CD4-positive, alpha-beta T cell treated with Interleukin-2 at 100 ng/mL for 4 hours (primary cell): ENCODE measurements around the gene TIMP2.
"Not testable (repeated sequence)": the region's sequence is repeated elsewhere in the genome, so short reads cannot be mapped to it uniquely, and the experiment has no call there.

Source experiments
- DNase-seq: peaks from one replicate; pipeline ENCODE4 v3.0.0-alpha.2; 2020; ENCODE audit warnings: low spot score

TIMP2 gene

DNA sequence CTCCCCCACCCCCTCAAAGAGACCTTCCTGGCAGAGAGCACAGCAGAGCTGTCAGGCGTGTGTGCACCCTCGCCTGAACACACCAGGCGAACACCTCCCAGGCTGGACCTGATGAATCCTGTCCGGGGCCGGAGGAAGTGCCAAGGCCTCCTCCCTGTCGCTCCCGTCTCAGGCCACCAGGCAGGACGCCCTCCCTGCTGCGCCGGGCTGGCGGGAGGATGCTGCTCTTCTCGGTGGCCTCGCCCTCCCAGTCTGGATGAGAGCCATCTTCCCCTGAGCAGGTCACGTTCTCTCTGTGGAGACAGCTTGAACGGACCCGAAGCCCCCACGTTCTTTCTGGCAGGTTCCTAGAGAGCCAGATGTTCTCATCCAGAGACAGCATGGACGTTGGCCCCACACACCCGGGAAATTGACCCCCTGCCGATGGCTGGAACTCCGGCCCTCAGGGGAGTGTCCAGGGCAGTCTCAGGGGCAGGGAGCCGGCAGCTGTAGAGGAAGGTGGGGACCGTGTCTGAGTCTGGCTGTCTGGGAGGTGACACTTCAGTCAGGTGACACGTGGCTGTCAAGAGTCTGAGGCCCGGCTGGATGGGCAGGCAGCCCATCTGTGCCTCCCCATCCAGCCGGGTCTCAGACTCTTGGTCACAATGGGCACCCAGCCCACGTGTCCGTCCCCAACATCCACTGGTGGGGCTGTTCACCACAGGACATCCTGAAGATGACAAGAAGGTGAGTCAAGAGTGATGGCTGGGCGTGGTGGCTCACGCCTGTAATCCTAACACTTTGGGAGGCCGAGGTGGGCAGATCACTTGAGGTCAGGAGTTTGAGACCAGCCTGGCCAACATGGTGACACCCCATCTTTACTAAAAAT, 5.0 kb upstream of the TIMP2 start:
- no peak for DNase-seq

DNA sequence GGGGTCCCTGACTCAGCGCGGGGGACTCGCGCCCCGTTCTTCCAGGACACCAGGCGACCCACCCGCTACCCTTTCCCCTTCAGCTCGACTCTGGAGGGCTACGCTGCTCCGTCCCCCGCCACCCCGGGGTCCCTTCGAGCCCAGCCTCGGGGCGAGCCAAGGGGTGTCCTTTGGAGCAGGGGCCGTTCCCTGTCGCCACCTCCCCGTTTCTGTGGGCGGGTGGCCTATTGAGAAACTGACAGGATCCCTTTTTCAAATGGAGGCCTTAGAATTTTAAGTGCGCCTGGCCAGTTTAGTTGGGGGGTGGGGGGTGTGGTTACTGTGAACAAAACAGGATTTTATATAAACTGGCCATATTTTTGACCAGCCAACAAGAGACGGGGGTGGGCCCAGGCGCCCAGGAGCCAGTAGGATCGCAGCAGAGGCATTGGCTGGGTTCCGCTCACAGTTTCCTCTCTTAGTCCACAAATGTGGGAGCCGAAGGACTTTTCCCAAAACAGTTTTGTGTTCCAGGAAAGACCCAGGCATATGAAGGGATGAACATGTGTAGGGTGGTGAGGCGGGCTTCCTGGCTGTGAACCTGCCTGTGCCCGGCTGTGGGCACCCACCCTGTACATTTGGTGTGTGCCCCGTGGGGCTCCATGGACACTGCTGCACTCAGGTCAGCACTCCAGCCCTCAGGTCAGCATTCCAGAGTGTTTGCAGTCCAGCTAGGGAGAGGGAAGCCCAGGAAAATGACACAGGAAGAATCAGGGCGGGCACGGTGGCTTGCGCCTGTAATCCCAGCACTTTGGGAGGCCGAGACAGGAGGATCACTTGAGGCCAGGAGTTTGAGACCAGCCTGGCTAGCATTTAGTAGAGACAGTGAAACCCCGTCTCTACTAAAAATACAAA, 722 bp upstream of the TIMP2 start:
- DNase-seq, result no peak

- DNase-seq, result no peak
Measured at GRCh38 chr17:78924481-78925151, 571 bp downstream of the TIMP2 start.

GRCh38 chr17:78923660-78924453, 1.3 kb downstream of the TIMP2 start:
- DNase-seq, result peak; percentile 39

DNA sequence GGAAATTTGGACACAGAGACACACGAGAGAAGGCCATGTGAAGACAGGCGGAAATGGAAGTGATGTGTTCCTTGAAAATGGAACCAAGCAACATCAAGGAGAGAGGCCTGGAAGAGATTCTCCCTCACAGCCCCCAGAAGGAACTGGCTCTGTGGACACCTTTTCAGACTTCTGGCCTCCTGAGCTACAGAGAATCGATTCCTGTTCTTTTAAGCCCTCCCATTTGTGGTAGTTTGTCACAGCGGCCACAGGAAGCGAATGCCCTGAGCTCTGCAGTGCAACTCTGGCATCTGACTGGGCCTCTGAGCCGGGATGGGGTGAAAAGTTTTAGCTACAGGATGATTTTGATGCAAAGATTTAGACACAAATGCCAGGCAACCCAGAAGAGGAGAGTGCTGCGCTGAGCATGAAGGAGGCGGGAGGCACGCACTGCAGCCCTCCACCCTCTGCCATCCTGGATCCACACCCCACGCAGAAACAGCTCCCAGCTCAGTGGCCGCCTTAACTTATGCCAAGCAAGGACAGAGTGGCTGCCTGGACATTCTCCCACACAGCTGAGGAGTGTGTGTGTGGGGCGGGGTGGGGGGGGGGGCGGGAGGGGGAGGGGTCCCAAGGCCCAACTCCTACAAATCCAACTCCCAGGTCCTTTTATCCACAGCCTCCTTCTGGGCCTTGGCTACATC, 2.2 kb downstream of the TIMP2 start:
- no peak for DNase-seq

DNA sequence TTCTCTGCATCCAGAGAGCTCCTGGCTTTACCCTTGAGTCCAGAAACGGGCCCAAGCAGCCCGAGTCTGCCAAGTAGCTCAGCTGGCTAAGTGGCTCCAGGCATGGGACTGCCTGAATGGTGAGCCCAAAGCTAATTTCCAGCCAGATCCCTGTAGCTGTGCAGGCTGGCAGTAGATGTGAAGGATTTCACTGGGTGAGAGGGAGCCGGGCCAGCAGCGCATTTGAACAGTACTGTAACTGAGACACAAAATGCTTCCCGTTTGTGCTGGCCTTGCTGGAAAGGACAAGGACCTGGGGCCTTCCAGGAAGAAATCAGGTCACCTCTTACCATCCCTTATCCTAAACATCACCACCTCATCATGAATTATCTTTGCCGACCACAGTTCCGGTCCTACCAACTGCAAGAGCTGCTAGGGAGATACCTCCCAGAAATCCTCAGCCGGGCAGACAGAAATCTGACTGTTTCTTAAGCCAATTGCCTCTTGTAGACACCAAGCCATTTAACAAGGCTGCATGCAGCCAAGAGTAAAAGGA, 3.7 kb downstream of the TIMP2 start:
- no peak for DNase-seq

DNA sequence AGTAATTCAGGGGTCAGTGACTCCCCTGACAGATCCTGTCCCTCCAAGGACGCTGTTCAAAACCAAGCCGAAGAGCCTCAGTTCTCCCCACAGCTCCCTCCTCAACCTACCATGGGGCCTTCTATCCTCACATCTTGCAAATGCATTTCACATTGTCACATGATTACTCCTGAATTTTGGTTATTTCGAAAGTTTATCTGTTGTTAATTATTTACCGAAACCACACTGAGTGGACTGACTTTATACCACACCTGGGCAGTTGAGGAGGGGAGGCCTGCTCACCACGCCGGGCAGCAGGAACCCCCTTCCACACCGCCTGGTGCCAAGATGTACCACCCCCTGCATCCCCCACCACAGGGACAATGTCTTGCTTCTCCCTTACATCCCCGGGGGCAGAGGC, 4.7 kb downstream of the TIMP2 start:
- no peak for DNase-seq

DNA sequence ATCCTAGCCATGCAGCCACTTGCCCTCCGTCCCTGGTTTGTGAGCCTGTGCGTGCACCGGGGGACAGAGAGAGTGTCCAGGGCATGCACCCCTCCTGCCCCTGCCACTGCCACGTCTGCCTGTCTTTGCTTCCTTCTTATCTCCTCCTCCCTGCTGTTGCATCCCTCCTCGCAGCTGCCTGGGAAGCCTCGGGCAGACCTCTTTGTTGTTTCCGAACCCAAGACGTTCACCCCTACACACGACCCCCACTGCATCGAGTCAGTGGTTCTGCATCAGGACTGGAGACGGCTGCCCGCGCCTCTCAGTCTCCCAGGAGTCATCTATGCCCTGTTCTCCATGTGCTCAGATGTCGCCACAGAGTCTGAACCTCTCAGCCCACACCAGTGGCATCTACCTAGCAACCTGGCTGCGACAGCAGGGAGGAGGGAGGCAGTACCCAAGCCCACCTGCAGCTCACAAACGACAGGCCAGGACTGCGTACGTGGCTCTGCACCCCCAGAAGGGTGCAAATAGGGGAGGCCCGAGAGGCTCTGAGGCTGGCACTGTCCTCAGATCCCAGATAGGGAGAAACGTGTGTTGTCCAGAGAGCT, 5.2 kb downstream of the TIMP2 start:
- DNase-seq, result no peak

GRCh38 chr17:78918979-78919378, 6.2 kb downstream of the TIMP2 start:
- DNase-seq, result no peak

DNA sequence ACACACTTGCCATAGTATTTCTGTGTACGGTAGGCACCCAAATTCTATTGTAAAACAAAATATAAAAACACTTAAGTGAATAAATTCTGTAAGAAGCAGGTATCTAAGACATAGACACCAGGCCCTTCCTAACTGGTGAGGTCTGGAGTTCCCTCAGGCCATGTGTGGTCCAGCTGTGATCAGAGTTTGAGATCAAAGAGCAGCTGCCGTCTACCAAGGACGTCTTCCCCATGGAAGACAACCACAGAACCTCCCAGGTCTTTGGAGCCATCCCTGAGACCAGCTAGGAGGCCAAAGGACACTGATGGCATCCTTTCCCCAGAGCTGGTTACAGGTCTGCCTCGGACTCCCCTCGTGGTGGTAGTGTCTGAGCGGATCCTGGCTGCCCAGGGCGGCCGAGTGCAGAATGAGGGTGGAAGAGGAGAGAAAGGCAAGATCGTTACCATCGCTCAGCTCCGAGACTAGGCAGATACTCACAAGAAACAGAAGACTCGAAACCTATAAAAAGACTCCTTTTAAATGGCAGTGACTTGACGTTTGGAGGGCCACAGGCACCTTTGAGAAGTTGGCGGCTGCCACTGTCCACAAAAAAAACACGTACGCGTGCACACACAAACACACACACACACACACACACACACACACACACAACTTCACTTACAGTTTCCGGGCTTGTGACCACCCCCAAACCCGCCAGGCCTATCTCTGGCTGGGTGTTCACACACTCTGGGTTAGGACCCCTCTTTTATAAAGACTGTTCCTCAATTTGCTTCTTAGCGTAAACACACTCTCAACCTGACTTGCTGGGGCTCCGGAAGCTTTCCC, 7.5 kb downstream of the TIMP2 start:
- no peak for DNase-seq

GRCh38 chr17:78915872-78916632, 9.1 kb downstream of the TIMP2 start:
- no peak for DNase-seq

DNA sequence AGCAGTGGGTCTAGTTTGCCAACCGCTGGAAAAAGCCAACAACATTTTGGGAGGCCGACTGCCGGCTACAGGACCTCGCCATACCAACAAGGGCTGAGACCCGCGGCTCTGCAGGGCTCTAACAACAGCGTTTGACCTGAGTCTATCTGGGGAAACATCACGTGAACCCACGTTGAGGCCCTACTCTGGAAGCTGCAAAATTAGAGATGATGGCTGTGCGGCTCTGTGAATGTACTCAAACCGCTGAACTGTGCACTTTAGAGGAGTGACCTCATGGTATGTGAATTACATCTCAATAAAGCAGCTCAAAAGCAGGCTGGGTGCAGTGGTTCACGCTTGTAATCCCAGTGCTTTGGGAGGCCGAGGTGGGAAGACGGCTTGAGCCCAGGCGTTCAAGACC, 12.1 kb downstream of the TIMP2 start:
- no peak for DNase-seq

DNA sequence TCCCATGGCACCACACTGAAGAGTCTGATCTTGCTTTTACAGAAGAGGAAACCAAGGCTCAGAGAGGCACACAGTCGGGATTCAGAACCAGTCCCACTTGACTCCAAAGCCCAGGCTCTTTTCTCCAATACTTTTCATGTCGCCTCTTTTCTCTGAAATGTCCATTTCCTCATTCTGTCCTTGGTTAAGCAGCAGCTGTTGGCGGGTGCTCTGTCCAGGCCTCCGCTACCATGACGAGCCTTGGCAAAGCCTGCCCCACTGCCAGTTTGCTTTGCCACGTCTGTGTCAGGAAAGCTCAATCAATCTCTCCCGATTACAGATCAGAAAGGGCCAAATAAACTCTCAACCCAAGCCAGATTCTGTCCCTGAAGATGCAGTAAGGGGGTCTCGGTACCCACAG, 13.1 kb downstream of the TIMP2 start:
- no peak for DNase-seq

- DNase-seq, result not testable (repeated sequence)
Measured at GRCh38 chr17:78911543-78911942, 13.6 kb downstream of the TIMP2 start.

GRCh38 chr17:78910497-78911284, 14.5 kb downstream of the TIMP2 start:
- DNase-seq, result no peak

GRCh38 chr17:78908426-78908825, 16.8 kb downstream of the TIMP2 start:
- DNase-seq, result no peak

DNA sequence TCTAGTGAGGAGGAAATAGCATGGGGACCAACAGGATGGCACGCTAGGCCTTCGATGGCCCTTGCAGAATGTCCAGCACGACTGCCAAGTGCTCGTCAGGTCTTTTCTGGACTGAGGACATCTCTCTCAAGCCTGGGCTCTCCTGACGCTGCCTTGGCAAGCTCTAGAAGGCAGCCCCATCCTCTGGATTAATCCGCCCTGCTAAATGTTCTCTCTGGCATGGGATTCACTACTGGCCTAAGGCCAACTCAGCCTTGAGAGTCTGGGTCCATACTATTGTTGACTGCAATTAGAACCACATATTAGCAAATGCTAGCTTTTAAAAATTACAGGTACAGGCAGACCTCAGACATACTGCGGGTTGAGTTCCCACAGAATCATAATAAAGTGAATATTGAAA, 19.6 kb downstream of the TIMP2 start:
- DNase-seq, result no peak

DNA sequence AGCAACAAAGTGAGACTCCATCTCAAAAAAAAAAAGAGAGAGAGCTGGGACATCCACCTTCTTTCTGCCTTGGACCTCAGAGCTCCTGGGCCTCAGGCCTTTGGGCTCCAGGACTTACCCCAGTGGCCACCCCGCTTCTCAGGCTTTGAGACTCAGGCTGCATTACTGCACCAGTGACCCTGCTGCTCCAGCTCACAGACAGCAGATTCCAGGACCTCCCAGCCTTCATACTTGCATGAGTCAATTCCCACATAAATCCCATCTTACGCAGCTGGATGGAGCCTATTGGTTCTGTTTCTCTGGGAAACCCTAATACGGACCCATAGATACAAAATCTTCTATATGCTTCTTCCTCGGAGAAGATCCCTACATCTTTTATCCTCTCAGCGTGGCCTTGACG, 20.1 kb downstream of the TIMP2 start:
- no peak for DNase-seq
